ENCODE results near the gene TAB3. TPM values are rescaled to one million over a fixed set of nuclear protein-coding genes. Genes with fewer than 3 reads are reported as not detected.

The TAB3 gene
- total and polyA plus RNA-seq, 10 of the 15 experiments (the other 5 are each of a cell fraction or from before 2014, with no cell fraction given), result 1.7 to 22.1 (median 9.1) TPM

DNA sequence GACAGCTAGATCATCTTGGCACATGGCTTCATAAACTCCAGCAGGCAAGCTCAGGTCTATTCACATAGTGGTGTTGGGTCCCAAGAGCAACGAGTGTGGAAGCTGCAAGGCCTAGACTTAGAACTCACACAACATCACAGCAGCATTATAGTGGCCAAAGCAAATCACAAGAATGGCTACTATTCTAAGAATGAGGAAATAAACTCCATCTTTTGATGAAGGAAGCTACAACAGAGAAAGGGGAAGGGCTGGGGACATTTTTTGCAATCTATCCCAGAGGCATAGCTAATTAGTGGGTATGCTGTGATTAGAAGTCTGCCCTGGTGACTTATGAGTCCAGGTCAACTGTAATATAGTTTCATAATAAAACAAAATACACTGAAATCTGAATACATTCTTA, 42.9 kb upstream of the TAB3 start:
- ATAC-seq (no peak), FAIRE-seq (no peak), DNase-seq (ENCODE audit: low read depth, low spot score) (no peak)
- SMC1A ChIA-PET (ENCODE audit: uncharacterized antibody, unreplicated experiment), result no interaction called here
- Histone ChIP-seq H4K20me1 (ENCODE audit: control insufficient read depth, insufficient read depth) (no peaks in the 10 kb centered on the region), H3K36me3 (ENCODE audit: control insufficient read depth in 2 of 2, insufficient read depth in 2 of 2, low read length in 1 of 2) (no peaks in the 10 kb centered on the region), H3K79me2 (ENCODE audit: control insufficient read depth, insufficient read depth, low read length) (no peaks in the 10 kb centered on the region), H3K4me1 (ENCODE audit: control insufficient read depth, insufficient read depth, low read length) (no peaks in the 10 kb centered on the region), H3K27ac (ENCODE audit: control insufficient read depth, insufficient read depth) (no peak overlapping the region), H3K4me3 (no peak overlapping the region), H3K27me3 (replicated peaks in 1 of 2; ENCODE audit: control insufficient read depth in 2 of 2, insufficient read depth in 2 of 2, low read length in 1 of 2) (no peaks in the 10 kb centered on the region; a peak in 1 of 4 replicates), H3K9me3 (replicated peaks; ENCODE audit: control insufficient read depth, insufficient read depth, low read length) (no peaks in the 10 kb centered on the region), H3K9ac (ENCODE audit: control insufficient read depth, insufficient read depth, low read length) (no peak overlapping the region), H2AFZ (ENCODE audit: control insufficient read depth, low read depth, low read length) (no peak overlapping the region), H3K4me2 (ENCODE audit: control insufficient read depth, insufficient read depth) (no peak overlapping the region)
- no TSS peak for BruUV-seq (replicated peaks)
- POLR2A ChIA-PET, result no interaction called here
- in situ Hi-C loops (cut with MboI) (no loop called here), intact Hi-C loops (cut with micrococcal nuclease; ENCODE audit: unreplicated experiment) (no loop called here)
- CTCF ChIA-PET, result no interaction called here
- WGBS (ENCODE audit: insufficient coverage, insufficient replicate concordance, low lambda C conversion rate, missing lambda C conversion rate), result 0% methylated on average over 1 of the region's 1 CpG
- RAD21 ChIA-PET (ENCODE audit: unreplicated experiment), result interaction anchor here (1.0 kb wide), 1 partner anchor 197 kb away, joined by 4 read pairs; no protein-coding TSS in a partner anchor
- no peak for TF ChIP-seq SREBF2 (IDR thresholded peaks at IDR 0.05; ENCODE audit: low read length)
- no peak for TF ChIP-seq IRF4 (IDR thresholded peaks at IDR 0.05; ENCODE audit: low read depth, low read length)
- no peak for TF ChIP-seq EZH2 (IDR thresholded peaks at IDR 0.05; ENCODE audit: borderline replicate concordance, control insufficient read depth, low read depth, low read length)
- TF ChIP-seq NFIC (IDR thresholded peaks at IDR 0.05; ENCODE audit: low read depth, low read length), result no peak
- no peak for TF ChIP-seq STAT3 (IDR thresholded peaks at IDR 0.05; ENCODE audit: low read depth, low read length)
- no peak for TF ChIP-seq CEBPB (IDR thresholded peaks at IDR 0.05; ENCODE audit: borderline replicate concordance in 1 of 2, low read depth in 2 of 2, low read length in 2 of 2)
- TF ChIP-seq KDM1A (IDR thresholded peaks at IDR 0.05; ENCODE audit: borderline replicate concordance), result no peak

DNA sequence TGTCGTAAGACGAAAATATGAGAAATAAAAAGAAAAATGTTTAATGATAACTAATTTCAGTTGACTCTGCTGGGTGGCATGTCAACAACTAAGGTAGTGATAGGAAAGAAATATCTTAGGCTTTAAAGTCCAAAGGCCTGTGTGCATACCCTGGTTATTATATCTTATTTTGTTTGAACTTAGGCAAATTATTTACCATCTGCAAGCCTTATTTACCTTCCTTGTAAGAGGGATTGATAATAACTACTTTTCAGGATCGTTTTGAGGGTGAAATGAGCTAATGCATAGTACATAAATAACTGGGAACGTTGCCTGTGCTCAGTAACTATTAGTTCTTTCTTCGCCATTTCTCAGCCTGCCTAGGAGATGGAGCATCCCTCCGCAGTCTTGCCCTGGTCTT, 41.6 kb upstream of the TAB3 start:
- DNase-seq (ENCODE audit: low read depth, low spot score) (no peak), FAIRE-seq (no peak), ATAC-seq (no peak)
- no peak overlapping the region for H3K27ac ChIP-seq (ENCODE audit: control insufficient read depth, insufficient read depth)
- H3K27me3 ChIP-seq (replicated peaks in 1 of 2; ENCODE audit: control insufficient read depth in 2 of 2, insufficient read depth in 2 of 2, low read length in 1 of 2), result no peaks in the 10 kb centered on the region; a peak in 1 of 4 replicates
- H3K4me3 ChIP-seq, result no peak overlapping the region
- H3K79me2 ChIP-seq (ENCODE audit: control insufficient read depth, insufficient read depth, low read length), result no peaks in the 10 kb centered on the region
- in situ Hi-C loops (cut with MboI) (no loop called here), intact Hi-C loops (cut with micrococcal nuclease; ENCODE audit: unreplicated experiment) (no loop called here)
- BruUV-seq (replicated peaks), result no TSS peak
- no peaks in the 10 kb centered on the region for H3K36me3 ChIP-seq (ENCODE audit: control insufficient read depth in 2 of 2, insufficient read depth in 2 of 2, low read length in 1 of 2)
- POLR2A ChIA-PET, result no interaction called here
- CTCF ChIA-PET, result no interaction called here
- no peaks in the 10 kb centered on the region; the same call in 2 of the 3 replicates for H3K9me3 ChIP-seq (replicated peaks; ENCODE audit: control insufficient read depth, insufficient read depth, low read length)
- H2AFZ ChIP-seq (ENCODE audit: control insufficient read depth, low read depth, low read length), result no peak overlapping the region
- no peak overlapping the region for H3K9ac ChIP-seq (ENCODE audit: control insufficient read depth, insufficient read depth, low read length)
- WGBS (ENCODE audit: insufficient coverage, insufficient replicate concordance, low lambda C conversion rate, missing lambda C conversion rate), result 34% methylated on average over 6 of the region's 6 CpGs
- H3K4me1 ChIP-seq (ENCODE audit: control insufficient read depth, insufficient read depth, low read length), result no peaks in the 10 kb centered on the region
- H3K4me2 ChIP-seq (ENCODE audit: control insufficient read depth, insufficient read depth), result no peak overlapping the region
- RAD21 ChIA-PET (ENCODE audit: unreplicated experiment), result interaction anchor here (1.0 kb wide), 1 partner anchor 196 kb away, joined by 4 read pairs; no protein-coding TSS in a partner anchor
- H4K20me1 ChIP-seq (ENCODE audit: control insufficient read depth, insufficient read depth), result no peaks in the 10 kb centered on the region
- SMC1A ChIA-PET (ENCODE audit: uncharacterized antibody, unreplicated experiment), result interaction anchor here (0.7 kb wide), 1 partner anchor 25 kb away, joined by 3 read pairs; no protein-coding TSS in a partner anchor
- TF ChIP-seq SIN3A (IDR thresholded peaks at IDR 0.05; ENCODE audit: low read depth, low read length), result no peak
- no peak for TF ChIP-seq BCL11A (IDR thresholded peaks at IDR 0.05; ENCODE audit: low read depth, low read length)
- TF ChIP-seq SPI1 (IDR thresholded peaks at IDR 0.05; ENCODE audit: borderline replicate concordance, insufficient read depth, low read depth, low read length), result no peak
- no peak for TF ChIP-seq MXI1 (IDR thresholded peaks at IDR 0.05; ENCODE audit: low read depth, low read length)
- TF ChIP-seq, protein P1, sequence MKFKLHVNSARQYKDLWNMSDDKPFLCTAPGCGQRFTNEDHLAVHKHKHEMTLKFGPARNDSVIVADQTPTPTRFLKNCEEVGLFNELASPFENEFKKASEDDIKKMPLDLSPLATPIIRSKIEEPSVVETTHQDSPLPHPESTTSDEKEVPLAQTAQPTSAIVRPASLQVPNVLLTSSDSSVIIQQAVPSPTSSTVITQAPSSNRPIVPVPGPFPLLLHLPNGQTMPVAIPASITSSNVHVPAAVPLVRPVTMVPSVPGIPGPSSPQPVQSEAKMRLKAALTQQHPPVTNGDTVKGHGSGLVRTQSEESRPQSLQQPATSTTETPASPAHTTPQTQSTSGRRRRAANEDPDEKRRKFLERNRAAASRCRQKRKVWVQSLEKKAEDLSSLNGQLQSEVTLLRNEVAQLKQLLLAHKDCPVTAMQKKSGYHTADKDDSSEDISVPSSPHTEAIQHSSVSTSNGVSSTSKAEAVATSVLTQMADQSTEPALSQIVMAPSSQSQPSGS (IDR thresholded peaks at IDR 0.05; ENCODE audit: low read length), result no peak
- TF ChIP-seq, protein P2, sequence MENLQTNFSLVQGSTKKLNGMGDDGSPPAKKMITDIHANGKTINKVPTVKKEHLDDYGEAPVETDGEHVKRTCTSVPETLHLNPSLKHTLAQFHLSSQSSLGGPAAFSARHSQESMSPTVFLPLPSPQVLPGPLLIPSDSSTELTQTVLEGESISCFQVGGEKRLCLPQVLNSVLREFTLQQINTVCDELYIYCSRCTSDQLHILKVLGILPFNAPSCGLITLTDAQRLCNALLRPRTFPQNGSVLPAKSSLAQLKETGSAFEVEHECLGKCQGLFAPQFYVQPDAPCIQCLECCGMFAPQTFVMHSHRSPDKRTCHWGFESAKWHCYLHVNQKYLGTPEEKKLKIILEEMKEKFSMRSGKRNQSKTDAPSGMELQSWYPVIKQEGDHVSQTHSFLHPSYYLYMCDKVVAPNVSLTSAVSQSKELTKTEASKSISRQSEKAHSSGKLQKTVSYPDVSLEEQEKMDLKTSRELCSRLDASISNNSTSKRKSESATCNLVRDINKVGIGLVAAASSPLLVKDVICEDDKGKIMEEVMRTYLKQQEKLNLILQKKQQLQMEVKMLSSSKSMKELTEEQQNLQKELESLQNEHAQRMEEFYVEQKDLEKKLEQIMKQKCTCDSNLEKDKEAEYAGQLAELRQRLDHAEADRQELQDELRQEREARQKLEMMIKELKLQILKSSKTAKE (IDR thresholded peaks at IDR 0.05; ENCODE audit: low read depth, poor library complexity, severe bottlenecking), result no peak
- TF ChIP-seq, protein P3, sequence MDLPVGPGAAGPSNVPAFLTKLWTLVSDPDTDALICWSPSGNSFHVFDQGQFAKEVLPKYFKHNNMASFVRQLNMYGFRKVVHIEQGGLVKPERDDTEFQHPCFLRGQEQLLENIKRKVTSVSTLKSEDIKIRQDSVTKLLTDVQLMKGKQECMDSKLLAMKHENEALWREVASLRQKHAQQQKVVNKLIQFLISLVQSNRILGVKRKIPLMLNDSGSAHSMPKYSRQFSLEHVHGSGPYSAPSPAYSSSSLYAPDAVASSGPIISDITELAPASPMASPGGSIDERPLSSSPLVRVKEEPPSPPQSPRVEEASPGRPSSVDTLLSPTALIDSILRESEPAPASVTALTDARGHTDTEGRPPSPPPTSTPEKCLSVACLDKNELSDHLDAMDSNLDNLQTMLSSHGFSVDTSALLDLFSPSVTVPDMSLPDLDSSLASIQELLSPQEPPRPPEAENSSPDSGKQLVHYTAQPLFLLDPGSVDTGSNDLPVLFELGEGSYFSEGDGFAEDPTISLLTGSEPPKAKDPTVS (IDR thresholded peaks at IDR 0.05; ENCODE audit: low read depth, low read length), result no peak
- no peak for TF ChIP-seq SREBF2 (IDR thresholded peaks at IDR 0.05; ENCODE audit: low read length)

All from GM12878 (cell line).